Measurements from ENCODE around the gene ZNF846.
"Not testable (repeated sequence)": the region's sequence is repeated elsewhere in the genome, so short reads cannot be mapped to it uniquely, and the experiment has no call there.

- TF ChIP-seq, protein P1, sequence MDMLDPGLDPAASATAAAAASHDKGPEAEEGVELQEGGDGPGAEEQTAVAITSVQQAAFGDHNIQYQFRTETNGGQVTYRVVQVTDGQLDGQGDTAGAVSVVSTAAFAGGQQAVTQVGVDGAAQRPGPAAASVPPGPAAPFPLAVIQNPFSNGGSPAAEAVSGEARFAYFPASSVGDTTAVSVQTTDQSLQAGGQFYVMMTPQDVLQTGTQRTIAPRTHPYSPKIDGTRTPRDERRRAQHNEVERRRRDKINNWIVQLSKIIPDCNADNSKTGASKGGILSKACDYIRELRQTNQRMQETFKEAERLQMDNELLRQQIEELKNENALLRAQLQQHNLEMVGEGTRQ (IDR thresholded peaks at IDR 0.05; ENCODE audit: borderline replicate concordance, low read depth, low read length): not testable (repeated sequence)
- TF ChIP-seq, protein P2, sequence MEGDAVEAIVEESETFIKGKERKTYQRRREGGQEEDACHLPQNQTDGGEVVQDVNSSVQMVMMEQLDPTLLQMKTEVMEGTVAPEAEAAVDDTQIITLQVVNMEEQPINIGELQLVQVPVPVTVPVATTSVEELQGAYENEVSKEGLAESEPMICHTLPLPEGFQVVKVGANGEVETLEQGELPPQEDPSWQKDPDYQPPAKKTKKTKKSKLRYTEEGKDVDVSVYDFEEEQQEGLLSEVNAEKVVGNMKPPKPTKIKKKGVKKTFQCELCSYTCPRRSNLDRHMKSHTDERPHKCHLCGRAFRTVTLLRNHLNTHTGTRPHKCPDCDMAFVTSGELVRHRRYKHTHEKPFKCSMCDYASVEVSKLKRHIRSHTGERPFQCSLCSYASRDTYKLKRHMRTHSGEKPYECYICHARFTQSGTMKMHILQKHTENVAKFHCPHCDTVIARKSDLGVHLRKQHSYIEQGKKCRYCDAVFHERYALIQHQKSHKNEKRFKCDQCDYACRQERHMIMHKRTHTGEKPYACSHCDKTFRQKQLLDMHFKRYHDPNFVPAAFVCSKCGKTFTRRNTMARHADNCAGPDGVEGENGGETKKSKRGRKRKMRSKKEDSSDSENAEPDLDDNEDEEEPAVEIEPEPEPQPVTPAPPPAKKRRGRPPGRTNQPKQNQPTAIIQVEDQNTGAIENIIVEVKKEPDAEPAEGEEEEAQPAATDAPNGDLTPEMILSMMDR (IDR thresholded peaks at IDR 0.05): not testable (repeated sequence)
- not testable (repeated sequence) for TF ChIP-seq POLR2AphosphoS5 (IDR thresholded peaks at IDR 0.05; ENCODE audit: low read depth, low read length); USF1 (IDR thresholded peaks at IDR 0.05; ENCODE audit: borderline replicate concordance, low read depth); TAF1 (IDR thresholded peaks at IDR 0.05; ENCODE audit: borderline replicate concordance, low read depth, low read length); EP300 (IDR thresholded peaks at IDR 0.05; ENCODE audit: borderline replicate concordance in 1 of 2, low read depth in 1 of 2, low read length in 1 of 2); CHD2 (IDR thresholded peaks at IDR 0.05; ENCODE audit: low read length, partially characterized antibody); RXRA (IDR thresholded peaks at IDR 0.05; ENCODE audit: borderline replicate concordance, low read depth)
- TF ChIP-seq, protein P3, sequence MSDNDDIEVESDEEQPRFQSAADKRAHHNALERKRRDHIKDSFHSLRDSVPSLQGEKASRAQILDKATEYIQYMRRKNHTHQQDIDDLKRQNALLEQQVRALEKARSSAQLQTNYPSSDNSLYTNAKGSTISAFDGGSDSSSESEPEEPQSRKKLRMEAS (IDR thresholded peaks at IDR 0.05; ENCODE audit: low read depth): not testable (repeated sequence)
- TF ChIP-seq, protein P4, sequence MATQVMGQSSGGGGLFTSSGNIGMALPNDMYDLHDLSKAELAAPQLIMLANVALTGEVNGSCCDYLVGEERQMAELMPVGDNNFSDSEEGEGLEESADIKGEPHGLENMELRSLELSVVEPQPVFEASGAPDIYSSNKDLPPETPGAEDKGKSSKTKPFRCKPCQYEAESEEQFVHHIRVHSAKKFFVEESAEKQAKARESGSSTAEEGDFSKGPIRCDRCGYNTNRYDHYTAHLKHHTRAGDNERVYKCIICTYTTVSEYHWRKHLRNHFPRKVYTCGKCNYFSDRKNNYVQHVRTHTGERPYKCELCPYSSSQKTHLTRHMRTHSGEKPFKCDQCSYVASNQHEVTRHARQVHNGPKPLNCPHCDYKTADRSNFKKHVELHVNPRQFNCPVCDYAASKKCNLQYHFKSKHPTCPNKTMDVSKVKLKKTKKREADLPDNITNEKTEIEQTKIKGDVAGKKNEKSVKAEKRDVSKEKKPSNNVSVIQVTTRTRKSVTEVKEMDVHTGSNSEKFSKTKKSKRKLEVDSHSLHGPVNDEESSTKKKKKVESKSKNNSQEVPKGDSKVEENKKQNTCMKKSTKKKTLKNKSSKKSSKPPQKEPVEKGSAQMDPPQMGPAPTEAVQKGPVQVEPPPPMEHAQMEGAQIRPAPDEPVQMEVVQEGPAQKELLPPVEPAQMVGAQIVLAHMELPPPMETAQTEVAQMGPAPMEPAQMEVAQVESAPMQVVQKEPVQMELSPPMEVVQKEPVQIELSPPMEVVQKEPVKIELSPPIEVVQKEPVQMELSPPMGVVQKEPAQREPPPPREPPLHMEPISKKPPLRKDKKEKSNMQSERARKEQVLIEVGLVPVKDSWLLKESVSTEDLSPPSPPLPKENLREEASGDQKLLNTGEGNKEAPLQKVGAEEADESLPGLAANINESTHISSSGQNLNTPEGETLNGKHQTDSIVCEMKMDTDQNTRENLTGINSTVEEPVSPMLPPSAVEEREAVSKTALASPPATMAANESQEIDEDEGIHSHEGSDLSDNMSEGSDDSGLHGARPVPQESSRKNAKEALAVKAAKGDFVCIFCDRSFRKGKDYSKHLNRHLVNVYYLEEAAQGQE (IDR thresholded peaks at IDR 0.05; ENCODE audit: low read depth, low read length): not testable (repeated sequence)
Measured at GRCh38 chr19:9730056-9730455, 38.5 kb downstream of the ZNF846 start.

Data from SK-N-SH (cell line).